ENCODE measurements around the gene NPR1. TPM values are rescaled to one million over a fixed set of nuclear protein-coding genes. Genes with fewer than 3 reads are reported as not detected.
"Not testable (repeated sequence)": the region's sequence is repeated elsewhere in the genome, so short reads cannot be mapped to it uniquely, and the experiment has no call there.

Gene NPR1
- total RNA-seq, 1 experiment from 2014 or later = not detected

DNA sequence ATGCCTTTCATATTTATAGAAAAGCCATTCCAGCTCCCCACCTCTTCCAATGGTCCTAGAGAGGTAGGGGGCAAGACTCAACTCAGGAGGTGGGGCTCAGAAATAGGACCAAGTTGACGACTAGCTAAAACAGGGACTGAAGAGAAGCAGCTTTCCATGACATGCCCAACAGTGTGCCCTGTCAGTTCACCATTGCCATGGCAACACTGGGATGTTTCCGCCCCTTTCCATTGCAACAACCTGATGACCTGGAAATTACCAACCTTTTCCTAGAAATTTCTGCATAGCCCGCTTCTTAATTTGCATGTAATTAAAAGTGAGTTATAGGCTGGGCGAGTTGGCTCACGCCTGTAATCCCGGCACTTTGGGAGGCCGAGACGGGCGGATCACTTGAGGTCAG is 27.0 kb downstream of the NPR1 start:
- H3K4me3 ChIP-seq (ENCODE audit: low read length) = no peak overlapping the region
- H3K4me2 ChIP-seq (ENCODE audit: low read depth, low read length, poor library complexity, severe bottlenecking) = no peak overlapping the region
- no peaks in the 10 kb centered on the region for H3K79me2 ChIP-seq (ENCODE audit: low read length)
- H2AFZ ChIP-seq (ENCODE audit: low read length) = no peak overlapping the region
- no peaks in the 10 kb centered on the region for H3K9me3 ChIP-seq (ENCODE audit: low read length)
- no peak overlapping the region for H3K9ac ChIP-seq (ENCODE audit: low read length)
- DNase-seq = no peak
- H3K4me1 ChIP-seq (ENCODE audit: low read length) = no peaks in the 10 kb centered on the region
- H3K27ac ChIP-seq (ENCODE audit: low read length) = no peak overlapping the region
- H3K36me3 ChIP-seq (ENCODE audit: insufficient read depth, low read length) = no peaks in the 10 kb centered on the region
- H4K20me1 ChIP-seq (ENCODE audit: insufficient read depth, low read depth, low read length) = no peaks in the 10 kb centered on the region
- no peaks in the 10 kb centered on the region for H3K27me3 ChIP-seq (ENCODE audit: low read length)
- H3K9me2 ChIP-seq (replicated peaks; ENCODE audit: insufficient read depth, low read length) = no peaks in the 10 kb centered on the region

DNA sequence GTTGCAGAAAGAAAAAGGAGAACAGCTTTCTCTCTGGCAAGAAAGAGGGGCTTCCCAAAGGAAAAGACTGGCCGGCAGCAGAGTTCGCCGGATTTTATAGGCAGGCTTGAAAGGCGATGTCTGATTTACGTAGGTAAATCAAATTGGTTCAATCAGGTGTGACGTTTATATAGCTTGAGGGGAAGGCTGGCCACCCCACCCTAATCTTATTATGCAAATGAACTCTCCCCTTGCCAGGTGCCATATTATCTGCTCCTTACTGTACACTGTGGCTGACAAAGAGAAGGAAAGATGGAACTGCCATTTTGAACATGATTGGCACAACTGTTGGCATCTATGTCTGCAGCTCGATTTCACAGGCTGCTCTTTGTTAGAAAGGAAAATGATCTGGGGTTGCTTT is 32.5 kb downstream of the NPR1 start:
- H3K4me1 ChIP-seq (ENCODE audit: low read length) = peaks cover 6% of the 10 kb centered on the region
- no peaks in the 10 kb centered on the region for H3K9me2 ChIP-seq (replicated peaks; ENCODE audit: insufficient read depth, low read length)
- no peak for DNase-seq
- no peak overlapping the region for H3K27ac ChIP-seq (ENCODE audit: low read length)
- H3K4me3 ChIP-seq (ENCODE audit: low read length) = no peak overlapping the region
- no peak overlapping the region for H3K4me2 ChIP-seq (ENCODE audit: low read depth, low read length, poor library complexity, severe bottlenecking)
- H3K9me3 ChIP-seq (ENCODE audit: low read length) = no peaks in the 10 kb centered on the region
- H2AFZ ChIP-seq (ENCODE audit: low read length) = no peak overlapping the region
- H3K79me2 ChIP-seq (ENCODE audit: low read length) = no peaks in the 10 kb centered on the region
- H3K36me3 ChIP-seq (ENCODE audit: insufficient read depth, low read length) = no peaks in the 10 kb centered on the region
- H3K27me3 ChIP-seq (ENCODE audit: low read length) = no peaks in the 10 kb centered on the region
- no peaks in the 10 kb centered on the region for H4K20me1 ChIP-seq (ENCODE audit: insufficient read depth, low read depth, low read length)
- no peak overlapping the region for H3K9ac ChIP-seq (ENCODE audit: low read length)

DNA sequence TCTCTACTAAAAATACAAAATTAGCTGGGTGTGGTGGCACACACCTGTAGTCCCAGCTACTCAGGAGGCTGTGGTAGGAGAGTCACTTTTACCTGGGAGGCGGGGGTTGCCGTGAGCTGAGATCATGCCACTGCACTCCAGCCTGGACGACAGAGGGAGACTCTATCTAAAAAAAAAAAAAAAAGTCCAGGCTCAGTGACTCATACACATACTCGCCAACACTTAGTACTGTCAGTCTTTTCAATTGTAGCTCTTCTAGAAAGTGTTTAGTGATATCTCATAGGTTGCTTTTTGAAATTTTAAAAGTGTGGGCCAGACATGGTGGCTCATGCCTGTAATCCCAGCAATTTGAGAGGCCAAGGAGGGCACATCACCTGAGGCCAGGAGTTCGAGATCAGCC is 37.7 kb downstream of the NPR1 start:
- not testable (repeated sequence) for H4K20me1 ChIP-seq (ENCODE audit: insufficient read depth, low read depth, low read length); H3K9ac ChIP-seq (ENCODE audit: low read length); H3K27me3 ChIP-seq (ENCODE audit: low read length); H3K36me3 ChIP-seq (ENCODE audit: insufficient read depth, low read length); H3K4me1 ChIP-seq (ENCODE audit: low read length); H3K4me2 ChIP-seq (ENCODE audit: low read depth, low read length, poor library complexity, severe bottlenecking); H3K27ac ChIP-seq (ENCODE audit: low read length); H3K9me2 ChIP-seq (replicated peaks; ENCODE audit: insufficient read depth, low read length); H3K9me3 ChIP-seq (ENCODE audit: low read length); DNase-seq; H2AFZ ChIP-seq (ENCODE audit: low read length); H3K4me3 ChIP-seq (ENCODE audit: low read length); H3K79me2 ChIP-seq (ENCODE audit: low read length)

DNA sequence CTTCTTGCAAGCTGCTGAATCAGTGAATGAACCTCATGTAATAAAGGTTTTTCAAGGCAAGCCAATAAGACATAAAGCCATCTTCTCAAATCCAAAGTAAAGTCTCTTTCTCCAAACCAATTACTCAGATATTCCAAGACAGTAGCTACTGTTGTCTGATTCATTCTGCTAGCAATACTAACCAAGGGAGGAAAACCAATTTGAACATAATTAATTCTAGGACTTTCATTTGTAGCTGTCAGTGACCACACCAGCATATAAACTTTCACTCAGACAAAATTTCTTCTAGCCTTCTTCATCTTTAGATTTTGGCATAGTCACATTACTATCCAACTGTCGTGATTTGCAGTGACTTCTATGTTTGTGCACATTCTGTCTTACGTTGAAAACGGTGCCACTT is 38.8 kb downstream of the NPR1 start:
- Histone ChIP-seq H3K27me3 (ENCODE audit: low read length) (no peaks in the 10 kb centered on the region), H3K79me2 (ENCODE audit: low read length) (no peaks in the 10 kb centered on the region), H3K9ac (ENCODE audit: low read length) (no peak overlapping the region), H2AFZ (ENCODE audit: low read length) (no peak overlapping the region), H3K27ac (ENCODE audit: low read length) (no peak overlapping the region), H3K36me3 (ENCODE audit: insufficient read depth, low read length) (no peaks in the 10 kb centered on the region), H3K4me2 (ENCODE audit: low read depth, low read length, poor library complexity, severe bottlenecking) (no peak overlapping the region), H4K20me1 (ENCODE audit: insufficient read depth, low read depth, low read length) (no peaks in the 10 kb centered on the region), H3K9me3 (ENCODE audit: low read length) (no peaks in the 10 kb centered on the region), H3K9me2 (replicated peaks; ENCODE audit: insufficient read depth, low read length) (no peaks in the 10 kb centered on the region), H3K4me1 (ENCODE audit: low read length) (no peaks in the 10 kb centered on the region), H3K4me3 (ENCODE audit: low read length) (no peak overlapping the region)
- no peak for DNase-seq

DNA sequence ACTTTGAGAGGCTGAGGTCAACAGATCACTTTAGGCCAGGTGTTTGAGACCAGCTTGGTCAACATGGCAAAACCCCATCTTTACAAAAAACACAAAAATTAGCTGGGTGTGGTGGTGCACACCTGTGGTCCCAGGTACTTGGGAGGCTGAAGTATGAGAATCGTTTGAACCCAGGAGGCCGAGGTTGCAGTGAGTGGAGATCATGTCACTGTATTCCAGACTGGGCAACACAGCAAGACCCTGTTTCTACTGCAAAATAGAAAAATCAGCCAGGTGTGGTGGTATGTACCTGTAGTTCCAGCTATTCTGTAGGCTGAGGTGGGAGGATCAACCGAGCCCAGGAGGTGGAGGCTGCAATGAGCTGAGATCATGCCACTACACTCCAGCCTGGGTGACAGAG is 45.2 kb downstream of the NPR1 start:
- no peaks in the 10 kb centered on the region for H4K20me1 ChIP-seq (ENCODE audit: insufficient read depth, low read depth, low read length)
- H3K36me3 ChIP-seq (ENCODE audit: insufficient read depth, low read length) = no peaks in the 10 kb centered on the region
- no peaks in the 10 kb centered on the region for H3K9me2 ChIP-seq (replicated peaks; ENCODE audit: insufficient read depth, low read length)
- peaks cover 8% of the 10 kb centered on the region for H3K4me1 ChIP-seq (ENCODE audit: low read length)
- H3K27me3 ChIP-seq (ENCODE audit: low read length) = no peaks in the 10 kb centered on the region
- no peak for DNase-seq
- H3K4me2 ChIP-seq (ENCODE audit: low read depth, low read length, poor library complexity, severe bottlenecking) = no peak overlapping the region
- no peak overlapping the region for H3K27ac ChIP-seq (ENCODE audit: low read length)
- peaks cover 7% of the 10 kb centered on the region for H3K79me2 ChIP-seq (ENCODE audit: low read length)
- no peak overlapping the region for H3K4me3 ChIP-seq (ENCODE audit: low read length)
- no peaks in the 10 kb centered on the region for H3K9me3 ChIP-seq (ENCODE audit: low read length)
- no peak overlapping the region for H3K9ac ChIP-seq (ENCODE audit: low read length)
- H2AFZ ChIP-seq (ENCODE audit: low read length) = no peak overlapping the region

DNA sequence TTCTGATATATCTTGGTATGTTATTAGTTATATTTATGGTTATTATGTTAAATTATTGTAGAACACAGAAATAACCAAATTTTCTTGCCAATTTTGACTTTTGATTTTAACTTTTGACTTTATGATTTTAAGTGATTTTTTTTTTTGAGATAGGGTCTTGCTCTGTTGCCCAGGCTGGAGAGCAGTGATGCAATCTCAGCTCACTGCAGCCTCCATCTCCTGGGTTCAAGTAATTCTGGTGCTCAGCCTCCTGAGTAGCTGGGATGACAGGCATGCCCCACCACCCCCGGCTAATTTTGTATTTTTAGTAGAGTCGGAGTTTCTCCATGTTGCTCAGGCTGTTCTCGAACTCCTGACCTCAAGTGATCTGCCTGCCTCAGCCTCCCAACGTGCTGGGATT is 46.1 kb downstream of the NPR1 start:
- not testable (repeated sequence) for H3K36me3 ChIP-seq (ENCODE audit: insufficient read depth, low read length); H3K4me3 ChIP-seq (ENCODE audit: low read length); H3K9me3 ChIP-seq (ENCODE audit: low read length); H3K27ac ChIP-seq (ENCODE audit: low read length); H3K4me2 ChIP-seq (ENCODE audit: low read depth, low read length, poor library complexity, severe bottlenecking); H2AFZ ChIP-seq (ENCODE audit: low read length); H3K9me2 ChIP-seq (replicated peaks; ENCODE audit: insufficient read depth, low read length); H4K20me1 ChIP-seq (ENCODE audit: insufficient read depth, low read depth, low read length); H3K27me3 ChIP-seq (ENCODE audit: low read length); DNase-seq; H3K9ac ChIP-seq (ENCODE audit: low read length)
- Histone ChIP-seq H3K4me1 (ENCODE audit: low read length) (peaks cover 16% of the 10 kb centered on the region), H3K79me2 (ENCODE audit: low read length) (peaks cover 16% of the 10 kb centered on the region)

DNA sequence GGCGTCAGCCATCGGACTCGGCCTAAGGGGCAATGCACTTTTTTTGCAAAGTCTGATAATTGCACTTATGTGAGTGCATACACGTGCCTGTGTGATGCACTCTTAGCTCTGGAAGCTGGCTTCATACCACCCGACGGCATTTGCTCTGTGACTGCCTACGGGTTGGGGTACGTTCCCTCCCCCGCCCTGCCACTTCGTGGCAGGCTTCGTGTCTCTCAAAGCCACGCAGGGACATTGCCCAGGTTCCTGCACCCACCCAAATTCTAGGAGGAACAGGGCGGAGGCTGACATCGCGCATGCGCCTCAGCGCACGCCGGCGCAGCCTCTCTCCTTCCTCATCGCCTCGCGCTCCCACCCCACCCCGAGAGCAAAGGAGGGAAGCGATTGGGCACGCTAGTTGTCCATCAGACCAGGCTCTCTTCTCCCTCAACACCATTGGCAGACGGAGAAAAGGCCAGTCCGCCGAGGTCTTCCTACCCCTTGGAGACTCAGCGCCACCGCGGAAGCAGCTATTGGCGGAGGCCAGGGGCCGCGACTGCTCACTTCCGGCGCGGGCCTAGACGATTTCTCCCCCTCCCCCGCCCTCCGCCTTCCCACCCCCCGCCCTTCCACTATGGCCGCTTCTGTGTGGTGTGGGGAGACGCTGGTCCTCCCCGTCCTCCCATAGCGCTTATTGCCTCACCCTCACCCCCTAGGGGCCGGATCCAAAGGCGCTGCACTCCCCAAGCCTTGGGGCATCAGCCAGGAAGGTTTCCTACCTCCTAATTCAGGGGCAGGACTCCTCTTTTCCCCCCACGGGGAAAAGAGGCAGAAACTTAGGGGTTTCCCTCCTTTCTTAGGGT is 49.2 kb downstream of the NPR1 start, which contains the start of gene INTS3:
Gene INTS3, plus strand, starts transcription at position 588 of the 842 bp plus-strand sequence. CDS start 585 bp downstream, outside the sequence.
- peaks cover 40% of the 10 kb centered on the region for H3K79me2 ChIP-seq (ENCODE audit: low read length)
- H3K27ac ChIP-seq (ENCODE audit: low read length) = peak within 1 kb of the TSS; percentile 81
- H3K27me3 ChIP-seq (ENCODE audit: low read length) = no peaks in the 10 kb centered on the region
- no peaks in the 10 kb centered on the region for H3K9me3 ChIP-seq (ENCODE audit: low read length)
- H3K4me1 ChIP-seq (ENCODE audit: low read length) = peaks cover 30% of the 10 kb centered on the region
- H2AFZ ChIP-seq (ENCODE audit: low read length) = peak within 1 kb of the TSS; percentile 19; the same call in 1 of the 2 replicates
- DNase-seq = peak; percentile 100
- peak within 1 kb of the TSS; percentile 98 for H3K4me2 ChIP-seq (ENCODE audit: low read depth, low read length, poor library complexity, severe bottlenecking)
- no peaks in the 10 kb centered on the region for H4K20me1 ChIP-seq (ENCODE audit: insufficient read depth, low read depth, low read length)
- no peaks in the 10 kb centered on the region for H3K9me2 ChIP-seq (replicated peaks; ENCODE audit: insufficient read depth, low read length)
- H3K36me3 ChIP-seq (ENCODE audit: insufficient read depth, low read length) = no peaks in the 10 kb centered on the region
- H3K4me3 ChIP-seq (ENCODE audit: low read length) = peak within 1 kb of the TSS; percentile 96
- H3K9ac ChIP-seq (ENCODE audit: low read length) = peak within 1 kb of the TSS; percentile 97

DNA sequence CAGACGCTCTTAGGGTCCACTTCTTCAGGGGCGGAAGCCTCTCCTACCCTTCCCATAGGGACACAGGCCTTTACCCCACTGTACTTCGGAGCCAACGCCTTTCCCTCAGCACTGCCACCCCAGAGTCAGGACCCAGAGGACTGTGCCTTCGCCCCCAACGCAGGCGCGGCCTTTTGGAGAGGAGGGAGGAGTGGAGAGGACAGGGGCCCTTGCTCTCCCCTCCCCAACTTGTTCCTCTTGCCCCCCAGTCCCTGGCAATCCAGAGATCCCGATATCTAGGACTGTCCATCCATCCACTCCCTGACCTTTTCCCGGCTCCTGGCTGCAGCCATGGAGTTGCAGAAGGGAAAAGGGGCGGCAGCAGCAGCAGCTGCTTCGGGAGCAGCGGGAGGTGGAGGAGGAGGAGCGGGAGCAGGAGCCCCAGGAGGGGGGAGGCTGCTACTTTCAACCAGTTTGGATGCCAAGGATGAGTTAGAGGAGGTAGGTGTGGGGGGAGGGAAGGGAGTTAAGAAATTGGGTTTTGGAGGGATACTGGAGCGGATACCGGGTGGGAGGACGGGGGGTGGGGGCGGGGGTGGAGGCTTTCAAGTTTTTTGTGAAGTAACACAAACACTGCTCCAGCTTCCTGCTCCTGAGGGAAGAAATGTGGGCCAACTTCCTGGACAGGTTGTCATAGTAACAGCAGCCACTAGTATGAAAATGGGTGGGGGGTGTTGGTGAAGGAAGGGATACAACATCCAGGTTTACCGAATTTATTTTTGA is 50.0 kb downstream of the NPR1 start:
- Histone ChIP-seq H3K9me2 (replicated peaks; ENCODE audit: insufficient read depth, low read length) (no peaks in the 10 kb centered on the region), H2AFZ (ENCODE audit: low read length) (no peak overlapping the region), H3K36me3 (ENCODE audit: insufficient read depth, low read length) (no peaks in the 10 kb centered on the region), H3K9ac (ENCODE audit: low read length) (peak overlapping the region; percentile 97), H3K4me3 (ENCODE audit: low read length) (peak overlapping the region; percentile 96), H3K9me3 (ENCODE audit: low read length) (no peaks in the 10 kb centered on the region), H3K27ac (ENCODE audit: low read length) (peak overlapping the region; percentile 81), H3K27me3 (ENCODE audit: low read length) (no peaks in the 10 kb centered on the region), H4K20me1 (ENCODE audit: insufficient read depth, low read depth, low read length) (no peaks in the 10 kb centered on the region), H3K79me2 (ENCODE audit: low read length) (peaks cover 43% of the 10 kb centered on the region), H3K4me1 (ENCODE audit: low read length) (peaks cover 30% of the 10 kb centered on the region), H3K4me2 (ENCODE audit: low read depth, low read length, poor library complexity, severe bottlenecking) (peak overlapping the region; percentile 98)
- peak; percentile 61 for DNase-seq
